ENCODE measurements around the gene ADGRD2.

- no peak for TF ChIP-seq CTCF (IDR thresholded peaks at IDR 0.05 in 8 of 11, conservative IDR thresholded peaks at IDR 0.05 in 3 of 11)
- no peak for TF ChIP-seq POLR2AphosphoS5 (IDR thresholded peaks at IDR 0.05)
- no peak for TF ChIP-seq POLR2A (IDR thresholded peaks at IDR 0.05)
These were observed 40.8 kb upstream of the ADGRD2 start for GRCh38 chr9:124409410-124409809.
